ENCODE data around the gene SMARCD2.

DNA sequence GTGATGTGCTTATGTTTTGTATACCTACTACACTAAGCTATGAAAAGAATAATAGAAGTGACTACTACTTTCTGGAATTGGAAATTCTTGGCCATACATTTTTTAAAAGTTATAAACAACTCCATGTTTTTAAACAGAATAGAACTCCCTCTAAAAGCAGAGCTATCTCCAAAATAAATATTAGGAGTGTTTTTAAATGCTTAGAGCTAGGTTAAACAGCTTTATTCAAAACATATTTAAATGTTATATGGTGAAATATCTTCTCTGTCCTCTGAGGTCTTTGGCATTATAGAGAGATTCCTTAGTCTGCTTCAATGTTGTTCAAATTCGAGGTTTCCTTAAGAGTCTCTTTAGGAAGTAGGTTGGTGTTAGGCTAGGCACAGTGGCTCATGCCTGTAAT, 38.2 kb downstream of the SMARCD2 start:
- TF ChIP-seq, protein P1, sequence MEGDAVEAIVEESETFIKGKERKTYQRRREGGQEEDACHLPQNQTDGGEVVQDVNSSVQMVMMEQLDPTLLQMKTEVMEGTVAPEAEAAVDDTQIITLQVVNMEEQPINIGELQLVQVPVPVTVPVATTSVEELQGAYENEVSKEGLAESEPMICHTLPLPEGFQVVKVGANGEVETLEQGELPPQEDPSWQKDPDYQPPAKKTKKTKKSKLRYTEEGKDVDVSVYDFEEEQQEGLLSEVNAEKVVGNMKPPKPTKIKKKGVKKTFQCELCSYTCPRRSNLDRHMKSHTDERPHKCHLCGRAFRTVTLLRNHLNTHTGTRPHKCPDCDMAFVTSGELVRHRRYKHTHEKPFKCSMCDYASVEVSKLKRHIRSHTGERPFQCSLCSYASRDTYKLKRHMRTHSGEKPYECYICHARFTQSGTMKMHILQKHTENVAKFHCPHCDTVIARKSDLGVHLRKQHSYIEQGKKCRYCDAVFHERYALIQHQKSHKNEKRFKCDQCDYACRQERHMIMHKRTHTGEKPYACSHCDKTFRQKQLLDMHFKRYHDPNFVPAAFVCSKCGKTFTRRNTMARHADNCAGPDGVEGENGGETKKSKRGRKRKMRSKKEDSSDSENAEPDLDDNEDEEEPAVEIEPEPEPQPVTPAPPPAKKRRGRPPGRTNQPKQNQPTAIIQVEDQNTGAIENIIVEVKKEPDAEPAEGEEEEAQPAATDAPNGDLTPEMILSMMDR (IDR thresholded peaks at IDR 0.05) = no peak
- TF ChIP-seq POLR2A (IDR thresholded peaks at IDR 0.05) = no peak
